HG03439 (cell line): Measurements from ENCODE around the gene EGFL8.
"Not testable (repeated sequence)": the region's sequence is repeated elsewhere in the genome, so short reads cannot be mapped to it uniquely, and the experiment has no call there.

Experiments used
- ATAC-seq: cut with Tn5 transposase; IDR thresholded peaks from one replicate; pipeline ENCODE4 v1.9.1; 2021; ENCODE audit warnings: mild to moderate bottlenecking, moderate library complexity; ENCODE audit not compliant: unreplicated experiment

Gene EGFL8

GRCh38 chr6:32164295-32164694, at the start of gene EGFL8:
Gene EGFL8, plus strand, starts transcription at chr6:32164595. Its CDS starts 1,571 bp downstream, at chr6:32166166.
- no peak for ATAC-seq

DNA sequence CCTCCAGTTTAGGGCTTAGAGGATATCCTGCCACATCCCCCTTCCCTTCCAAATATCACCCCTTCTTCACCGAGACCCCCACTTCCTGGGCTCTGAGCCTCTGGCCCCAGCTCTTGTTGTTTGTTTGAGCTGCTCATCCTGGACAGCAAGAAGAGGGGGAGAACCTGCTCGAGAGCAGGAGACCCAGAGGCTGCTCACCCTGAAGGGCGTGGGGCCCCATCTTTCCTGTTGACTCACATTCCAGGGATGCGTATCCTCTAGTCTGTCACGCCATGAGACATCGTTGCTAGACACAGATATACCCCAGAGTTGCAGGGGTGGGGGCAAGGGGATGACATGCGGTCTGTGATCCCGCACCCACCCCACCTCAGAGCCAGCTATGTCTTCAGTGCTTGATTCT, 49.6 kb upstream of the EGFL8 start:
- ATAC-seq, result no peak

DNA sequence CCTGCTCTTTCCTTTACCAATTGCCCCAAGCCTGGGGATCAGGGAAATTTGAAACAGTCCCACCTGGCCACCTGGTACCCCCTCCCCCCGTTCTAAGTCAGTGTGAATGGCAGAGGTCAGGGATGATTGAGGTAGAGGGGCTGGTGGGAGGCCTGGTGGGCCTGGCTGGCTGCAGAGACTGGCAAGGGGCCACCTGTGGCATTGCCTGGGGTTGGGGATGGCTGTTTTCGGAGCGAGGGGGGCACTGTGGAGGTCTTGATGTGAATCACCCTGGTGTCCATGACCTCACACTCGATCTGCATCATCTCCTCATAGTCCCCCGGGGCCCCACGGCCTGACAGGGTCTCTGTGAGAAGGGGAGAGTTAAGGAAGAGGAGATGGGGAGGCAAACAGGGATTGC, 48.8 kb upstream of the EGFL8 start:
- no peak for ATAC-seq

GRCh38 chr6:32116674-32117073, 47.7 kb upstream of the EGFL8 start:
- ATAC-seq, result no peak

DNA sequence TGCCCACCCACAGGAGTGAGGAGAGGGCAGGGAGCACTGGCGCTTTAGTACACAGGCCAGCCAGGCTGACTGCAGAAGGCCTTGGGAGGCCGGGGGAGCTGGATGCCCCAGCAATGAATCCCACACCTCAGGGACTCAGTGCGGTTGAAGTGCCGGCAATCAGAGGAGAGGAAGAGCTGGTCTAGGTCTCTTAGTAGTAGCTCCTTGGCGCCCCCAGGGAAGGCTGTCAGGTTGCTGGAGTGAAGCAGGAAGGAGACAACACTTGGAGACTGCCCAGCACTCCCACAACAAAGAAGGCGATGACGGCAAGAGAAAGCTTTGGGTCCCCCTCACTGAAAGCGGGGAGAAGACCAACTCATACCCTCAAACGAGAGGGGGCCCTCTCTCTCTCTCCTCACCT, 46.9 kb upstream of the EGFL8 start:
- ATAC-seq, result no peak

DNA sequence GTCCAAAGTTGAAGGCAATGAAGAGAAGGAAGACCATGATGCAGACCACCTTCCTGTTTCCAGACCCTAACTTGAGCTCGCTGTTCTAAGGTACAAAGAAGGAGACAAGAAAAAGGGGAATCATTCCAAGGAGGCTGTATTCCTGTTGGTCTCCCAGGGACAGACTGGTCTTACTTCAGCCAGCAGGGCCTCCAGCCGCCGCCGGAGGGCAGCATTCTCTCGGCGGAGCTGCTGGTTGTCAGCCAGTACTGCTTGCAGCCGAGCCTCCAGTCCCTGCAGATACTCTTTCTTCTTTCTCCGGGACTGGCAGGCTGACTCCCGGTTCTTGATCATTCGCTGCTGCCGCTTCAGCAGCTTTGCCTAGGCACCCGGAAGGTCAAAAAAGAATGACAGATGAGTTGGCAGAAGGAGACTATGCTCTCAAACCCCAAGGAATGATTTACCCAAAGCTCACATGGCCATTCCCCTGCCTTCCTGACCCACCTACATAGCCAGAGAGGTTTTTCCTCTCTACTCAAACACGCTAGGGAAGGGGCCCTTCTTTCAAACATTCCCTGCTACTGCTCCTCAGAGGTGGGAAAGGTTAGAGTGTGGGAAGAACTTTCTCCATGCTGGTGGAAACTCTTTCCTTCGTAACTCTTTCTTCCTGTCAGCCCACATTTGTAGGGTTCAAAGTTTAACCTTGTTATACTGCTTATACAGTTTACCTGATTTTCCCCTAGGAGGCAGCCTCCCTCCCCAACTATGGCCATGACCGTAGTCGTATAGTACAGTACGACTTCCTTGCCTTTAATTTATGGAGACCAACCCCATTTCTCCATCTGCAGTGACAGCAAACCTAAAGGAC, 45.4 kb upstream of the EGFL8 start:
- ATAC-seq, result peak; percentile 51

GRCh38 chr6:32120573-32121059, 43.8 kb upstream of the EGFL8 start:
- ATAC-seq, result no peak

DNA sequence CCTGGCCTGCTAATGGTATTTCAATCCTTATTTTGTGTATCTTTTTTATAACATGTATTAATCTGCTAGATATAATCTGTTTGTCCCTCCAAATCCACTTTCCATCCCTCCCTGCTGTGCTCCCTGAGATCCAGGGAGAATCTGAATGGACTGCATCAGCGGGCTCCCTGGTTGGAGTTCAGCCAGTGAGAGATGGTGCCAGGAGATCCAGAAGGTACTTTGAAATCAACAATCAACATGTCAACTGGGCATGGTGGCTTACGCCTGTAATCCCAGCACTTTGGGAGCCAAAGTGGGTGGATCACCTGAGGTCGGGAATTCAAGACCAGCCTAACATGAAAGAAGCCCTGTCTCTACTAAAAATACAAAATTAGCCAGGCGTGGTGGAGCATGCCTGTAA, 40.7 kb upstream of the EGFL8 start:
- ATAC-seq, result no peak

GRCh38 chr6:32126880-32127279, 37.5 kb upstream of the EGFL8 start:
- ATAC-seq, result no peak

GRCh38 chr6:32127409-32127716, 37.0 kb upstream of the EGFL8 start:
- no peak for ATAC-seq

DNA sequence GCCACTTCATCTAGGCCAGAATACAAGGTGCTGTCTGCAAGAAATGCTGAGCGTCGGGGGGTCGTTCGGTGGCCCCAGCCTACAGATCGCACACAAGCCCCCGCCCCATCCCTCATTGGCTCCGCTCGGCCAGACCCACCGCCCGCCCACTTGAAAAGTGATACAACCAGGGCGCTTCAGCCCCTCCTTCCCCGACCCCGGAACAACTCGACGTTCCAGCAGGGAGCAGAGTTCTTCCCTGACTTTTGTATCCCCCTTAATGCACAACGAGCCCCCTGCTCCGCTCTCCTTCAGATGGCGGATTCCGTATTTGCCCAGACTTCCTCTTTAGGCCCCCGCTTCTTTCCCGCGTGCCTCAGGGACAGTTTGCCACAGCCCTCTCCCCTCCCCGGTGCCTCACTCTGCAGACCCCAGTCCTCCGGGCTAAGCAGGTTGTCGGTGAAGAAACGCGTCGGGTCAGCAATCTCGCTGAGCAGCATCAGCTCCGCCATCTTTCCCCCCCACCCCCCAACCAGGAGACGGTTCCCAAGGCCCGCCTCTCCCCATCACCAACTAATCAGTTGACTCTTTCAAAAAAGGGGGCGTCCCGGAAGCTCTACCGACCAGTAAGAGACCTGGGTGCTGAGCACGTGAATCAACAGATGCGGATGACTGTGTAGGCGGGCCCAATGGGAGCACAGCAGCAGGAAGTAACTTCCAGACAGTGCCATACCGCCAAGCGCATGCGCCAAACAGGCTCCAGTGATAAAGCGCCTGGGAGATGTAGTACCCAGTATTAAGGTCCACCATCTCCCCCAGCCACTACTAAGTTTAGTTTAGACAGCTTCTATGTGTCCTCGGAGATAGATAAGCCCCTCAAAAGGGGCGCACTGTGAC, 36.4 kb upstream of the EGFL8 start, which contains the start of gene ATF6B:
Gene ATF6B (minus strand): TSS at position 530 of the 876 bp plus-strand sequence. CDS start 39 bp downstream, at position 491.
- peak; percentile 88 for ATAC-seq

- ATAC-seq, result no peak
Measured at GRCh38 chr6:32128751-32129296, 35.6 kb upstream of the EGFL8 start.

- ATAC-seq, result no peak
Measured at GRCh38 chr6:32129297-32130088, 34.9 kb upstream of the EGFL8 start.

- ATAC-seq, result no peak
Measured at GRCh38 chr6:32131439-32131948, 32.9 kb upstream of the EGFL8 start.

GRCh38 chr6:32132110-32132509, 32.3 kb upstream of the EGFL8 start:
- ATAC-seq, result no peak

DNA sequence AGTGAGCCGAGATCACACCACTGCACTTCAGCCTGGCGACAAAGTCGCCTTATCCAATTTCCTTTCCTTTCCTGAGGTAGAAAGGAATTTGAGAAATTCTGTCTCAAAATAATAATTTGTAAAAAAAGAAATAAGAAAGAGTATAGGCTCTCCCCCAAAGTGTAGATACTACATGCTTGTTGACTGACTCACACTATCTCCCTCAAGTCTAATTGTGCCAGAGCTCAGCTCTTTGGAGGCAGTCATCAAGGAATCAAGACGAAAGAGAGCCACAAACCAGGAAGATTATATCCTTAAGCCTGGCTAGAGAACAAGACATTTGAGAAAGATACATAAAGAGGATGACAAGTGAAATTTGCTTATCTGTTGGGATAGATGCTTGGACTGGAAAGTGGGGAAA, 30.6 kb upstream of the EGFL8 start:
- no peak for ATAC-seq

- no peak for ATAC-seq
Measured at GRCh38 chr6:32137454-32137853, 26.9 kb upstream of the EGFL8 start.

DNA sequence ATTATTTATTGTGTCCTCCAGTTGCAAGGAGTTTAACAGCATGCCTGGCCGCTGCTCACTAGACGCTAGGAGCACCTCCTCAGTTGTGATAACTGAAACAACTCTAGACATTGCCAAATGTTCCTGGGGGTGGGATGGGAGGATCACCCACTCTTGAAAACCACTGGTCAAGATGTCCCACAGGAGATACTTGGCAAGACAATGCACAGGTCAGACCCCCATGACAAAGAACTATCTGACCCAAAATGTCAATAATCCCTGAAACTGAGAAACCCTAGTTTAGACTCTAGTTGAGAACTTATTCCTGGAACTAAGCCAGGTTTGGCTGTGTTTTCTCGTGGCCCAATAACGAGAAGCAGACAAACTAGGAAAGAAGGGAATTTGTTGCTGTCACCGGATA, 24.8 kb upstream of the EGFL8 start:
- ATAC-seq, result no peak

GRCh38 chr6:32140420-32141046, 23.9 kb upstream of the EGFL8 start:
- ATAC-seq, result no peak

DNA sequence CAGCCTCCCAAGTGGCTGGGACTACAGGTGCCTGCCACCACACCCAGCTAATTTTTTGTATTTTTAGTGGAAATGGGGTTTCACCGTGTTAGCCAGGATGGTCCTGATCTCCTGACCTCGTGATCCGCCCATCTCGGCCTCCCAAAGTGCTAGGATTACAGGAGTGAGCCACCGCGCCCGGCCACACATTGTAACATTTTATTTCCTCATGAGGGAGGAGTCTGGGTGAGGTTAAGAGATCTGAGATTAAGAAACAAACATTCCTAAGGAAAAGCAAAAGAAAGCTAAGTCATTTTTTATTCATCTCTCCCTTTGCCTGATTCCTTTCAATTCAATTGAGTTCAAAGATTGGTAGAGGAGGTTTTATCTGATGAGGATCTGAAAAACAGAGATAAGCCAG, 20.2 kb upstream of the EGFL8 start:
- ATAC-seq, result not testable (repeated sequence)
